ENCODE results near the gene POU2F1.

- TF ChIP-seq ZNF513 (tag by site-specific recombination; IDR thresholded peaks at IDR 0.05): no peak
- no peak for TF ChIP-seq ZNF24 (tag by site-specific recombination; IDR thresholded peaks at IDR 0.05)
- TF ChIP-seq ZNF184 (tag by site-specific recombination; IDR thresholded peaks at IDR 0.05): no peak
- no peak for TF ChIP-seq REST (tag by site-specific recombination; IDR thresholded peaks at IDR 0.05)
- no peak for TF ChIP-seq ZNF707 (tag by site-specific recombination; IDR thresholded peaks at IDR 0.05)
Observed at GRCh38 chr1:167419245-167419644, 198.6 kb downstream of the POU2F1 start.

All from HEK293 (cell line).